ENCODE results near the gene TRRAP. TPM values are rescaled to one million over a fixed set of nuclear protein-coding genes. Genes with fewer than 3 reads are reported as not detected.

Gene TRRAP
- total and polyA plus RNA-seq, 2 of the 8 experiments (the other 6 are each of a cell fraction or from before 2014, with no cell fraction given) = 21.7 to 48.6 TPM

GRCh38 chr7:98958968-98959367 lies 80.6 kb downstream of the TRRAP start (continued):
- TF ChIP-seq RAD21 (IDR thresholded peaks at IDR 0.05 in 1 of 2, conservative IDR thresholded peaks at IDR 0.05 in 1 of 2; ENCODE audit: low read depth in 2 of 2, low read length in 2 of 2) = no peak
- no peak for TF ChIP-seq SIN3A (conservative IDR thresholded peaks at IDR 0.05 in 1 of 2, IDR thresholded peaks at IDR 0.05 in 1 of 2; ENCODE audit: low read depth in 1 of 2, low read length in 2 of 2)
- no peak for TF ChIP-seq SP1 (IDR thresholded peaks at IDR 0.05; ENCODE audit: low read depth, low read length)
- TF ChIP-seq KDM5A (IDR thresholded peaks at IDR 0.05; ENCODE audit: low read length) = no peak
- TF ChIP-seq KDM4A (IDR thresholded peaks at IDR 0.05; ENCODE audit: low read depth, low read length, severe bottlenecking) = no peak
- TF ChIP-seq CHD7 (IDR thresholded peaks at IDR 0.05; ENCODE audit: insufficient replicate concordance, low read length) = no peak
- TF ChIP-seq CTCF (IDR thresholded peaks at IDR 0.05; ENCODE audit: control extremely low read depth in 1 of 3, insufficient read depth in 1 of 3, low read depth in 1 of 3, low read length in 3 of 3) = no peak
- no peak for TF ChIP-seq NANOG (IDR thresholded peaks at IDR 0.05; ENCODE audit: insufficient read depth, low read depth, low read length, poor library complexity, severe bottlenecking)

Measured in H1 (cell line).